ENCODE measurements around the gene COL6A5. TPM values are rescaled to one million over a fixed set of nuclear protein-coding genes. Genes with fewer than 3 reads are reported as not detected.

Gene COL6A5
- total RNA-seq, 1 experiment from 2014 or later: not detected

DNA sequence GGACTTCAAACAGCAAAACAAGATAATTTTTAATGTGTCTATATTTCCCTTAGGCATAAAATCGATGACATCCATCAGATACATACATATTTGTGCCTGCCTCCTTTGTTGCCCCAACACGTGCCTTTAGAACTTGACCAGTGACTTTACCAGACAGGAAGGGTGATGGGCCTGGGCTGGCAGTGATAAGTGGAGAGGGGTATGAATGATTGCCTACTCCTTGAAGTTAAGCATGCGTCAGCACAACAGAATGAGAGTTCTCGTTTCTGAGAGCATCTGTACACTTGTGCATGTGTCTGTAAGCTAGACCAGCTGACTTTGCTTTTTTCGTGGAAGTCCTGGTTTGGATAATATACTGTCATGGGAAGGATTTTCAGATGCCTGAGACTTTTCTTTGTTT lies 116.6 kb downstream of the COL6A5 start:
- no peaks in the 10 kb centered on the region for H3K9me2 ChIP-seq (ENCODE audit: insufficient read depth)

DNA sequence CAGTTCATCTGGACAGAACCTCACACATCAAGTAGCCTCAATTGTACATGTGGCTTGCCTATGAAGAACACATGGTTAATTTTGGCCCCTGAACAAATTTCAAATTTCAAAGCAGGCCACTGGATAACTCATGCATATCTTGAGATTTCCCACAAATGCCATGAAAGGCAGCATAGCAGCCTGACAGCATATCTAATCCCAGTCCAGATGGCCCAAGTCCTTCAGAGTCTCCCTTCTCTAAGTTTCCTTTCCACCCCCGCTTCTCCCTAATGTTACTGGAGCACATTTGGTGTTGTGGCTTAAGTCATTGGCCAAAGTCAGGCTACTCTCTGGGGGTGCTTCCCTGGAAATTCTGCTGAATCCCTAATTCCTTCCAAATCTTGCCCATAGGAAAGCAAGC lies 117.7 kb downstream of the COL6A5 start:
- Histone ChIP-seq H3K4me2 (no peak overlapping the region), H3K36me3 (ENCODE audit: low read depth) (no peaks in the 10 kb centered on the region), H3K4me1 (replicated peaks; ENCODE audit: insufficient read depth) (no peaks in the 10 kb centered on the region), H3K79me2 (ENCODE audit: low read depth) (no peaks in the 10 kb centered on the region), H3F3A (ENCODE audit: insufficient read depth, low read depth) (no peaks in the 10 kb centered on the region), H4K20me1 (ENCODE audit: insufficient read depth) (no peaks in the 10 kb centered on the region), H3K4me3 (no peak overlapping the region), H2AFZ (no peak overlapping the region), H3K27me3 (ENCODE audit: insufficient read depth, low read depth) (peaks cover 3% of the 10 kb centered on the region; the same call in 1 of the 2 replicates), H3K9me2 (ENCODE audit: insufficient read depth) (no peaks in the 10 kb centered on the region), H3K27ac (no peak overlapping the region), H3K9me3 (ENCODE audit: insufficient read depth, low read depth) (no peaks in the 10 kb centered on the region)
- no peak for TF ChIP-seq EZH2 (IDR thresholded peaks at IDR 0.05; ENCODE audit: low read depth)
- TF ChIP-seq, protein P1, sequence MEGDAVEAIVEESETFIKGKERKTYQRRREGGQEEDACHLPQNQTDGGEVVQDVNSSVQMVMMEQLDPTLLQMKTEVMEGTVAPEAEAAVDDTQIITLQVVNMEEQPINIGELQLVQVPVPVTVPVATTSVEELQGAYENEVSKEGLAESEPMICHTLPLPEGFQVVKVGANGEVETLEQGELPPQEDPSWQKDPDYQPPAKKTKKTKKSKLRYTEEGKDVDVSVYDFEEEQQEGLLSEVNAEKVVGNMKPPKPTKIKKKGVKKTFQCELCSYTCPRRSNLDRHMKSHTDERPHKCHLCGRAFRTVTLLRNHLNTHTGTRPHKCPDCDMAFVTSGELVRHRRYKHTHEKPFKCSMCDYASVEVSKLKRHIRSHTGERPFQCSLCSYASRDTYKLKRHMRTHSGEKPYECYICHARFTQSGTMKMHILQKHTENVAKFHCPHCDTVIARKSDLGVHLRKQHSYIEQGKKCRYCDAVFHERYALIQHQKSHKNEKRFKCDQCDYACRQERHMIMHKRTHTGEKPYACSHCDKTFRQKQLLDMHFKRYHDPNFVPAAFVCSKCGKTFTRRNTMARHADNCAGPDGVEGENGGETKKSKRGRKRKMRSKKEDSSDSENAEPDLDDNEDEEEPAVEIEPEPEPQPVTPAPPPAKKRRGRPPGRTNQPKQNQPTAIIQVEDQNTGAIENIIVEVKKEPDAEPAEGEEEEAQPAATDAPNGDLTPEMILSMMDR (conservative IDR thresholded peaks at IDR 0.05): no peak
- POLR2A ChIA-PET (ENCODE audit: unreplicated experiment): no interaction called here
- no TSS peak for BruUV-seq (replicated peaks)
- intact Hi-C loops (cut with micrococcal nuclease; ENCODE audit: unreplicated experiment): no loop called here
- no peak for DNase-seq
- CTCF ChIA-PET: no interaction called here

More for the DNA sequence above, 116.6 kb downstream of the COL6A5 start:
- TF ChIP-seq, protein P1 (conservative IDR thresholded peaks at IDR 0.05): no peak
- TF ChIP-seq EZH2 (IDR thresholded peaks at IDR 0.05; ENCODE audit: low read depth): no peak
- no peak overlapping the region for H3K4me2 ChIP-seq
- no peaks in the 10 kb centered on the region for H3F3A ChIP-seq (ENCODE audit: insufficient read depth, low read depth)
- no peaks in the 10 kb centered on the region for H3K9me3 ChIP-seq (ENCODE audit: insufficient read depth, low read depth)
- H3K4me1 ChIP-seq (replicated peaks; ENCODE audit: insufficient read depth): no peaks in the 10 kb centered on the region
- no peaks in the 10 kb centered on the region for H4K20me1 ChIP-seq (ENCODE audit: insufficient read depth)
- no peaks in the 10 kb centered on the region for H3K36me3 ChIP-seq (ENCODE audit: low read depth)
- CTCF ChIA-PET: no interaction called here
- H3K27ac ChIP-seq: no peak overlapping the region
- POLR2A ChIA-PET (ENCODE audit: unreplicated experiment): no interaction called here
- peaks cover 3% of the 10 kb centered on the region; the same call in 1 of the 2 replicates for H3K27me3 ChIP-seq (ENCODE audit: insufficient read depth, low read depth)
- H3K79me2 ChIP-seq (ENCODE audit: low read depth): no peaks in the 10 kb centered on the region
- no peak overlapping the region for H2AFZ ChIP-seq
- no TSS peak for BruUV-seq (replicated peaks)
- intact Hi-C loops (cut with micrococcal nuclease; ENCODE audit: unreplicated experiment): no loop called here
- no peak overlapping the region for H3K4me3 ChIP-seq
- no peak for DNase-seq

DNA sequence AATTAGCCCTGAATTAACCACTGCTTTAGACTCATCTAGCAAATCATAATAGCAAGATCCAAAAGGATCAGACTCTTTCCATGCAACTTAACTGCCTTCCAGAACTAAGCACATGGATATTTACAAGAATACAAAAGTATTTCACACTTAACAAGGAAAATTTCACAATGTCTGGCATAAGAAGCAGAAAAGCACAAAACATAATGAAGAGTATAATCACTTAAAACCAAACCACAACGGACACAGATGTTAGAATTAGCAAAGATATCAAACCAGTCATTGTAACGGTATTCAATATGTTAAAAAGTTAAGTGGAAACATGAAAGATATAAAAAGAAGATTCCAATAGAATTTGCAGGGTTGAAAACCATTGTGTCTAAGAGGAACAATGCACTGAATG lies 120.0 kb downstream of the COL6A5 start:
- Histone ChIP-seq H4K20me1 (ENCODE audit: insufficient read depth) (no peaks in the 10 kb centered on the region), H3K9me2 (ENCODE audit: insufficient read depth) (no peaks in the 10 kb centered on the region), H3K79me2 (ENCODE audit: low read depth) (no peaks in the 10 kb centered on the region), H3K36me3 (ENCODE audit: low read depth) (no peaks in the 10 kb centered on the region), H3K27me3 (ENCODE audit: insufficient read depth, low read depth) (no peaks in the 10 kb centered on the region; the same call in 1 of the 2 replicates), H2AFZ (no peak overlapping the region), H3K9me3 (ENCODE audit: insufficient read depth, low read depth) (no peaks in the 10 kb centered on the region), H3K27ac (no peak overlapping the region), H3K4me2 (no peak overlapping the region), H3F3A (ENCODE audit: insufficient read depth, low read depth) (no peaks in the 10 kb centered on the region), H3K4me1 (replicated peaks; ENCODE audit: insufficient read depth) (no peaks in the 10 kb centered on the region), H3K4me3 (no peak overlapping the region)
- POLR2A ChIA-PET (ENCODE audit: unreplicated experiment): no interaction called here
- intact Hi-C loops (cut with micrococcal nuclease; ENCODE audit: unreplicated experiment): no loop called here
- no TSS peak for BruUV-seq (replicated peaks)
- TF ChIP-seq EZH2 (IDR thresholded peaks at IDR 0.05; ENCODE audit: low read depth): no peak
- TF ChIP-seq, protein P1 (conservative IDR thresholded peaks at IDR 0.05): no peak
- CTCF ChIA-PET: no interaction called here
- no peak for DNase-seq

Data from PC-9 (cell line).